Natural killer cell (primary cell): ENCODE results near the gene DPY19L3. TPM values are rescaled to one million over a fixed set of nuclear protein-coding genes. Genes with fewer than 3 reads are reported as not detected.

Experiments used
- ATAC-seq, 3 donors: fragments of 150-1000 bp in 2 of 3; fragments of 200-7000 bp in 1 of 3; cut with Tn5 transposase; 1 replicate in 1 of 3; 2 replicates in 2 of 3; pipeline ENCODE4 v1.10.0; 2021; ENCODE audit warnings: mild to moderate bottlenecking in 2 of 3, moderate library complexity in 2 of 3
- DNase-seq, 2 donors: peaks; one replicate each; pipeline versions ENCODE4 v3.0.0 to v3.0.0-alpha.2; 2013 to 2021; ENCODE audit warnings: mixed read lengths in 1 of 2
- H3K27ac ChIP-seq: one replicate; pipeline ENCODE4 v1.5.1; 2013; ENCODE audit warnings: mild to moderate bottlenecking, low read length
- H3K27me3 ChIP-seq: one replicate; pipeline ENCODE4 v1.6.1; 2013; ENCODE audit warnings: low read length; ENCODE audit not compliant: control insufficient read depth, insufficient read depth
- H3K36me3 ChIP-seq: one replicate; pipeline ENCODE4 v1.6.1; 2013; ENCODE audit warnings: low read length; ENCODE audit not compliant: control insufficient read depth, insufficient read depth
- H3K4me1 ChIP-seq: one replicate; pipeline ENCODE4 v1.6.1; 2013; ENCODE audit warnings: low read length; ENCODE audit not compliant: control insufficient read depth, insufficient read depth
- H3K4me3 ChIP-seq: one replicate; pipeline ENCODE4 v1.5.1; 2013; ENCODE audit warnings: low read length
- H3K9me3 ChIP-seq: one replicate; pipeline ENCODE4 v1.6.1; 2013; ENCODE audit warnings: low read length; ENCODE audit not compliant: control insufficient read depth, insufficient read depth
- H3K27ac Mint-ChIP-seq, 2 donors: one replicate each; pipeline ENCODE4 v1.8.0; 2022; ENCODE audit warnings: mild to moderate bottlenecking in 2 of 2, mixed read lengths in 2 of 2, moderate library complexity in 1 of 2
- H3K27me3 Mint-ChIP-seq, 2 donors: one replicate each; pipeline ENCODE4 v1.8.0; 2022; ENCODE audit warnings: low read depth in 2 of 2, mixed read lengths in 2 of 2
- H3K36me3 Mint-ChIP-seq: one replicate; pipeline ENCODE4 v1.8.0; 2022; ENCODE audit warnings: mixed read lengths
- H3K4me1 Mint-ChIP-seq, 2 donors: one replicate each; pipeline ENCODE4 v1.8.0; 2022; ENCODE audit warnings: mixed read lengths in 2 of 2
- H3K4me3 Mint-ChIP-seq: one replicate; pipeline ENCODE4 v1.8.0; 2022; ENCODE audit warnings: mild to moderate bottlenecking, moderate library complexity, mixed read lengths
- H3K9me3 Mint-ChIP-seq, 2 donors: one replicate each; pipeline ENCODE4 v1.8.0; 2022; ENCODE audit warnings: mixed read lengths in 2 of 2
- WGBS: methylation state at CpG from one replicate; pipeline ENCODE4 v1.1.7; 2013; ENCODE audit warnings: missing lambda C conversion rate; ENCODE audit not compliant: insufficient coverage; 5-methylcytosine and 5-hydroxymethylcytosine counted together
- intact Hi-C: fragments of 100-400 bp; cut with micrococcal nuclease; formaldehyde crosslinking; loops from one replicate; pipeline ENCODE4 v1.14.2; 2022
- total RNA-seq, 4 donors: library from RNA; stranded (reverse); fragments of 120-200 nt in 1 of 4; gene quantifications; one replicate each; pipeline versions ENCODE4 v1.2.3 to v1.2.4, GENCODE V29; 2013 to 2022
- TF ChIP-seq, protein P1 (sequence below): fragments of 200-600 bp; IDR thresholded peaks from one replicate; pipeline ENCODE4 v1.8.0; 2022; ENCODE audit warnings: antibody characterized with exemption

DPY19L3 gene
- total RNA-seq, 3 donors from 2014 or later (not counting 1 experiment from before 2014, with no cell fraction given) = 26.7 to 28.1 (median 27.6) TPM

DNA sequence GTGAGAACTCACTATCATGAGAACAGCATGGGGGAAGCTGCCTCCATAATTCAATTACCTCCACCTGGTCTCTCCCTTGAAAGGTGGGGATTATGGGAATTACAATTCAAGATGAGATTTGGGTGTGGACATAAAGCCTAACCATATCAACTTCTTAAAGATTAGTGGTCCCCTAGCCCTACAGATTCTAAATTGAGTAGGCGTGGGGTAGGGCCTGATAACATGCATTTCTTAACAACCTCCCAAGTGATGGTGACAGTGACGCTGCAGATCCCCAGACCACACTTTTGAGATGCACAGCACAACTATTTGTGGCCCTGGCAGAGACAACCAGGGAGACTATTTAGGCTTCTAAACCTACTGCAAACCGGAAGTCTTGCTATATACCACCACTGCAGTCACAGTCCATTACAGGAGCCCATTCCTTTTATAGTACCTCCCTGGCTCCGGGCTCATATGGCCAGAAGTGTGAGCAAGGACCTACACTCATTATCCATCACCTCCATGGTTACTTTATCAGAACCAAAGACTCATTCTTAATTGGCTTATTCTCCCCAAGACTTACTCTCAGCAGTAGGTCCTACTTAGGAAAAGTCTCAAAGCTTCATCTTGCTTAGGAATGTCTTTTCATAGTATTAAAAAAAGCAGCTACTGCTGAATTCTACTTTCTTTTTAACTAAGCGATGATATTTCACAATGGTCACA lies 2.1 kb upstream of the DPY19L3 start:
- no peak for ATAC-seq
- intact Hi-C loops = no loop called here
- TF ChIP-seq, protein P1, sequence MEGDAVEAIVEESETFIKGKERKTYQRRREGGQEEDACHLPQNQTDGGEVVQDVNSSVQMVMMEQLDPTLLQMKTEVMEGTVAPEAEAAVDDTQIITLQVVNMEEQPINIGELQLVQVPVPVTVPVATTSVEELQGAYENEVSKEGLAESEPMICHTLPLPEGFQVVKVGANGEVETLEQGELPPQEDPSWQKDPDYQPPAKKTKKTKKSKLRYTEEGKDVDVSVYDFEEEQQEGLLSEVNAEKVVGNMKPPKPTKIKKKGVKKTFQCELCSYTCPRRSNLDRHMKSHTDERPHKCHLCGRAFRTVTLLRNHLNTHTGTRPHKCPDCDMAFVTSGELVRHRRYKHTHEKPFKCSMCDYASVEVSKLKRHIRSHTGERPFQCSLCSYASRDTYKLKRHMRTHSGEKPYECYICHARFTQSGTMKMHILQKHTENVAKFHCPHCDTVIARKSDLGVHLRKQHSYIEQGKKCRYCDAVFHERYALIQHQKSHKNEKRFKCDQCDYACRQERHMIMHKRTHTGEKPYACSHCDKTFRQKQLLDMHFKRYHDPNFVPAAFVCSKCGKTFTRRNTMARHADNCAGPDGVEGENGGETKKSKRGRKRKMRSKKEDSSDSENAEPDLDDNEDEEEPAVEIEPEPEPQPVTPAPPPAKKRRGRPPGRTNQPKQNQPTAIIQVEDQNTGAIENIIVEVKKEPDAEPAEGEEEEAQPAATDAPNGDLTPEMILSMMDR = no peak
- no peaks in the 10 kb centered on the region for H3K9me3 ChIP-seq
- 92% methylated on average over 4 of the region's 5 CpGs for WGBS
- Mint-ChIP-seq H3K9me3 (no peaks in the 10 kb centered on the region), H3K4me1 (peaks cover 13 to 18% of the 10 kb centered on the region in 2 donors), H3K27me3 (no peaks in the 10 kb centered on the region), H3K36me3 (no peaks in the 10 kb centered on the region), H3K4me3 (peak overlapping the region; percentile 87), H3K27ac (peak overlapping the region; percentile 80 to 87)
- H3K27ac ChIP-seq = no peak overlapping the region
- H3K36me3 ChIP-seq = no peaks in the 10 kb centered on the region
- H3K27me3 ChIP-seq = no peaks in the 10 kb centered on the region
- no peak overlapping the region for H3K4me3 ChIP-seq
- DNase-seq = no peak
- H3K4me1 ChIP-seq = peaks cover 17% of the 10 kb centered on the region

DNA sequence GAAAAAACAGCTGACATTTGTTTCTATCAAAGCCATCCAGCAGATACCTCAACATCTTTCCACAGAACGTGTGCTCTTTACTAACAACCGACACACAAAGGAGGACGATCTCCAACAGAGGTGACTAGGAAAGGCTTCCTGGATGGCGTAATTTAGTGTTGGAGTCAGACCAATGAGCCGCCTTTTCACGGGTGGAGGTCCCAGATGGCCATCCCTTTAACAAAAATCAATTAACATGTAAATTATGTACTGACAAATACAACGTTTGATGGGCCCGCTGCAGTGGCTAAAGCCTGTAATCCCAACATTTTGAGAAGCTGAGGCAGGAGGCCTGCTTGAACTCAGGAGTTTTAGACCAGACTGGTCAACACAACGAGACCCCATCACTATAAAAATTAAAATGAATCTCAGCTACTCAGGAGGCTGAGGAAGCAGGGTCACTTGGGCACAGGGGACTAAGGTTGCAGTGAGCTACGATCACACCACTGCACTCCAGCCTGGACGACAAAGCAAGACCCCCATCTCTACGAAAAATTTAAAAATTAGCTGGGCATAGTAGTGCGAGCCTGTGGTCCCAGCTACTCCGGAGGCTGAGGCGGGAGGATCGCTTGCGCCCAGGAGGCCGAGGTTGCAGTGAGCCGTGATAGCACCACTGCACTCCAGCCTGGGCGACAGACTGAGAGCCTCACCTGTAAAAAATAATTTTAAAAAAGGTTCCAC lies 1.2 kb upstream of the DPY19L3 start:
- Mint-ChIP-seq H3K27me3 (no peaks in the 10 kb centered on the region), H3K36me3 (no peaks in the 10 kb centered on the region), H3K9me3 (no peaks in the 10 kb centered on the region), H3K4me1 (peaks cover 13 to 18% of the 10 kb centered on the region in 2 donors), H3K27ac (peak overlapping the region; percentile 80 to 87), H3K4me3 (peak overlapping the region; percentile 87)
- Histone ChIP-seq H3K4me3 (peak overlapping the region; percentile 46), H3K4me1 (peaks cover 17% of the 10 kb centered on the region), H3K9me3 (no peaks in the 10 kb centered on the region), H3K27me3 (no peaks in the 10 kb centered on the region), H3K27ac (peak overlapping the region; percentile 84), H3K36me3 (no peaks in the 10 kb centered on the region)
- DNase-seq (peak in 1 of 2 donors; percentile 4), ATAC-seq (no peak)
- intact Hi-C loops = loop anchor here (2.0 kb wide), 1 partner anchor 60 kb away; the partner anchor contains the start of gene ZNF507
- TF ChIP-seq, protein P1 = no peak
- WGBS = 88% methylated on average over 20 of the region's 20 CpGs

DNA sequence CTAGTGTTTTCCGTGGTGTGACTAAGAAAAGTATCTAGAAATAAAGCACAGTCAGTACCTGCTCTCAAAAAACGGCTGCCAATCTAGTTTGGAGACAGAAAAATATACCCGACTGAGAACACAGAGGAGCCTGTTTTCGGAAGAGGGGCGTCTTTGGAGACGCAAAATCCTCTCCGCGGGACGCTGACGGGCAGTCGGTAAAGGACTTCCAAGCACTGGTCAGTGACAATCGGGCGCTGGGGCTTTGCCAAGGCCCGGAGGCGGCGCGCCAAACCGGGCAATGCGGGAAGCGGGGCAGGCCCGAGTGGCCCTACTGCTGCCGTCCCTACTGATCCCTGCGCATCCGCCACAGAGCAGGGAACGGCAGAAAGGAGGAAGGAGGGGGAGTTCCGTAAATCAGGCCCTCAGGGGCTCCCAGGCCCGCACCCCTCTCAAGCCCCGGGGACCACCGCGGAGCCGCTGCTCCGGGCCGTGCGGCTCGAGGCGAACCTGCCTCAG lies 588 bp upstream of the DPY19L3 start:
- intact Hi-C loops = loop anchor here (2.0 kb wide), 1 partner anchor 60 kb away; the partner anchor contains the start of gene ZNF507

More for the DNA sequence above, 588 bp upstream of the DPY19L3 start:
- ATAC-seq (peak; percentile 3 to 8 (median 4)), DNase-seq (no peak)
- peak overlapping the region; percentile 84 for H3K27ac ChIP-seq
- Mint-ChIP-seq H3K36me3 (no peaks in the 10 kb centered on the region), H3K9me3 (no peaks in the 10 kb centered on the region), H3K27ac (peak overlapping the region; percentile 80 to 87), H3K27me3 (no peaks in the 10 kb centered on the region), H3K4me3 (peak overlapping the region; percentile 87), H3K4me1 (peaks cover 13 to 18% of the 10 kb centered on the region in 2 donors)
- H3K9me3 ChIP-seq = no peaks in the 10 kb centered on the region
- H3K36me3 ChIP-seq = peaks cover 3% of the 10 kb centered on the region
- no peaks in the 10 kb centered on the region for H3K27me3 ChIP-seq
- H3K4me3 ChIP-seq = peak overlapping the region; percentile 46
- H3K4me1 ChIP-seq = peaks cover 17% of the 10 kb centered on the region
- TF ChIP-seq, protein P1 = no peak
- WGBS = 1% methylated on average over 36 of the region's 36 CpGs
